ENCODE results near the gene IFNA4.
"Not testable (repeated sequence)": the region's sequence is repeated elsewhere in the genome, so short reads cannot be mapped to it uniquely, and the experiment has no call there.

Gene IFNA4

GRCh38 chr9:21210311-21210710, 22.9 kb upstream of the IFNA4 start:
- H3K27ac ChIP-seq = no peak overlapping the region
- H4K20me1 ChIP-seq (ENCODE audit: insufficient read depth) = no peaks in the 10 kb centered on the region
- no peak overlapping the region for H3K4me2 ChIP-seq
- H3K79me2 ChIP-seq (ENCODE audit: insufficient read depth, low read depth) = no peaks in the 10 kb centered on the region
- H3K36me3 ChIP-seq (ENCODE audit: insufficient read depth) = no peaks in the 10 kb centered on the region
- no peaks in the 10 kb centered on the region for H3K4me1 ChIP-seq (ENCODE audit: low read depth, poor library complexity, severe bottlenecking)
- 0 out of 2 replicates have a peak, but pooled peaks cover 2% of the 10 kb centered on the region for H3K27me3 ChIP-seq (ENCODE audit: insufficient read depth, low read depth)
- H3K4me3 ChIP-seq (IDR thresholded peaks at IDR 0.05; ENCODE audit: insufficient read depth, low read depth, low read length) = no peak overlapping the region
- TF ChIP-seq CTCF (conservative IDR thresholded peaks at IDR 0.05; ENCODE audit: low read depth, low read length) = no peak
- no peak overlapping the region for H2AFZ ChIP-seq (ENCODE audit: low read depth)
- H3K9ac ChIP-seq = no peak overlapping the region

- not testable (repeated sequence) for H3K79me2 ChIP-seq (ENCODE audit: insufficient read depth, low read depth); H3K27me3 ChIP-seq (ENCODE audit: insufficient read depth, low read depth); H3K36me3 ChIP-seq (ENCODE audit: insufficient read depth); H3K27ac ChIP-seq; H3K4me1 ChIP-seq (ENCODE audit: low read depth, poor library complexity, severe bottlenecking); H4K20me1 ChIP-seq (ENCODE audit: insufficient read depth); H3K4me3 ChIP-seq (IDR thresholded peaks at IDR 0.05; ENCODE audit: insufficient read depth, low read depth, low read length); H2AFZ ChIP-seq (ENCODE audit: low read depth); H3K4me2 ChIP-seq; H3K9ac ChIP-seq
Measured at GRCh38 chr9:21207043-21207442, 19.7 kb upstream of the IFNA4 start, which contains the start of gene IFNA10. TSS of gene IFNA10 (minus strand) at chr9:21207143. CDS start at chr9:21207097, 46 bp downstream.

DNA sequence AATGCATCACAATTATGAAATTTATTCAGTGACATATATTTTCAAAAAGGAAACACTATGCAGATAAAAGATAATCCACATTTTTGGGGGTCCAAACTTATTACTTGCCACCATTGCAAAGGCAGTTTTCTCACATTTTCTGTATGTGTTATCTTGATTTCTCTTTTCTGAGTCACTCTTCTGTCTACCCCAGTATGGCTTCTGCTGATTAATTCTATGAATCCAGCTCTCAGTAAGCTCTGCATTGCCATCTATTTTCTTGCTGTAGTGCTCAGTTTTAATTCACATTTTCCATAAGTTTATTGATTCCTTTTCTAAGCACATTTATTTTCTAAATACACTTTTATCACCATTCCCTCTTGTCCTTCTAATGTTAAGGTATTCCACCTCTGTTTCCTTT, 17.8 kb upstream of the IFNA4 start:
- Histone ChIP-seq H3K79me2 (ENCODE audit: insufficient read depth, low read depth) (no peaks in the 10 kb centered on the region), H2AFZ (ENCODE audit: low read depth) (no peak overlapping the region), H3K27me3 (ENCODE audit: insufficient read depth, low read depth) (no peaks in the 10 kb centered on the region), H4K20me1 (ENCODE audit: insufficient read depth) (no peaks in the 10 kb centered on the region), H3K9ac (no peak overlapping the region), H3K36me3 (ENCODE audit: insufficient read depth) (no peaks in the 10 kb centered on the region), H3K4me3 (IDR thresholded peaks at IDR 0.05; ENCODE audit: insufficient read depth, low read depth, low read length) (no peak overlapping the region), H3K4me2 (no peak overlapping the region), H3K27ac (no peak overlapping the region), H3K4me1 (ENCODE audit: low read depth, poor library complexity, severe bottlenecking) (no peaks in the 10 kb centered on the region)
- no peak for TF ChIP-seq CTCF (conservative IDR thresholded peaks at IDR 0.05; ENCODE audit: low read depth, low read length)

GRCh38 chr9:21202105-21202504, 14.7 kb upstream of the IFNA4 start, which contains the start of gene IFNA7:
TSS of gene IFNA7 (minus strand) at chr9:21202205. CDS start at chr9:21202165, 40 bp downstream.
- not testable (repeated sequence) for H3K4me1 ChIP-seq (ENCODE audit: low read depth, poor library complexity, severe bottlenecking); H3K27ac ChIP-seq; H3K4me2 ChIP-seq; H2AFZ ChIP-seq (ENCODE audit: low read depth); H3K27me3 ChIP-seq (ENCODE audit: insufficient read depth, low read depth); H3K36me3 ChIP-seq (ENCODE audit: insufficient read depth); H4K20me1 ChIP-seq (ENCODE audit: insufficient read depth); H3K4me3 ChIP-seq (IDR thresholded peaks at IDR 0.05; ENCODE audit: insufficient read depth, low read depth, low read length); H3K79me2 ChIP-seq (ENCODE audit: insufficient read depth, low read depth); H3K9ac ChIP-seq

- not testable (repeated sequence) for H2AFZ ChIP-seq (ENCODE audit: low read depth); H4K20me1 ChIP-seq (ENCODE audit: insufficient read depth); H3K4me1 ChIP-seq (ENCODE audit: low read depth, poor library complexity, severe bottlenecking); H3K36me3 ChIP-seq (ENCODE audit: insufficient read depth); H3K27ac ChIP-seq; H3K4me3 ChIP-seq (IDR thresholded peaks at IDR 0.05; ENCODE audit: insufficient read depth, low read depth, low read length); H3K27me3 ChIP-seq (ENCODE audit: insufficient read depth, low read depth); H3K9ac ChIP-seq; H3K79me2 ChIP-seq (ENCODE audit: insufficient read depth, low read depth)
- TF ChIP-seq CTCF (conservative IDR thresholded peaks at IDR 0.05; ENCODE audit: low read depth, low read length) = peak; percentile 48
- 0 out of 2 replicates have a peak overlapping the region, but pooled peaks have one; percentile 53 for H3K4me2 ChIP-seq
Measured at GRCh38 chr9:21194867-21195776, 7.7 kb upstream of the IFNA4 start.

Measured in KMS-11 (cell line).